Measurements from ENCODE around the gene FOCAD.

DNA sequence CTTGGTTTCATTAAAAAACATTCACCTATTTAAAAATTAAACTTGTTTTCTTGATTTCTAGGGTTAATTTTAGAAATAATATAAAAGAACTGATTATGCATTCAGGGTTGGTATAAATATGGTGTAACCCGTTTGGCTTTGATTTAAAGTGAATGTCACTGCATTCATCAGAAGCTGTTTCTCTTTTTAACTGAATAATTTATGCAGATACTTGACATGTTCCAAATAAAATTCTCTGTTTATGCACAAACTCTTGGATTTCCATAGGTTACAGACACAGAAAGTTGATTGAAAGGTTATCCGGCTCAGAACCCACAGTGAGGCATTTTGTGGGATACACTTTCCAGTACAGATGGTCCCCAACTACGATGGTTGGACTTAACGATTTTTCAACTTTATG is 186.1 kb downstream of the FOCAD start:
- TF ChIP-seq, protein P1, sequence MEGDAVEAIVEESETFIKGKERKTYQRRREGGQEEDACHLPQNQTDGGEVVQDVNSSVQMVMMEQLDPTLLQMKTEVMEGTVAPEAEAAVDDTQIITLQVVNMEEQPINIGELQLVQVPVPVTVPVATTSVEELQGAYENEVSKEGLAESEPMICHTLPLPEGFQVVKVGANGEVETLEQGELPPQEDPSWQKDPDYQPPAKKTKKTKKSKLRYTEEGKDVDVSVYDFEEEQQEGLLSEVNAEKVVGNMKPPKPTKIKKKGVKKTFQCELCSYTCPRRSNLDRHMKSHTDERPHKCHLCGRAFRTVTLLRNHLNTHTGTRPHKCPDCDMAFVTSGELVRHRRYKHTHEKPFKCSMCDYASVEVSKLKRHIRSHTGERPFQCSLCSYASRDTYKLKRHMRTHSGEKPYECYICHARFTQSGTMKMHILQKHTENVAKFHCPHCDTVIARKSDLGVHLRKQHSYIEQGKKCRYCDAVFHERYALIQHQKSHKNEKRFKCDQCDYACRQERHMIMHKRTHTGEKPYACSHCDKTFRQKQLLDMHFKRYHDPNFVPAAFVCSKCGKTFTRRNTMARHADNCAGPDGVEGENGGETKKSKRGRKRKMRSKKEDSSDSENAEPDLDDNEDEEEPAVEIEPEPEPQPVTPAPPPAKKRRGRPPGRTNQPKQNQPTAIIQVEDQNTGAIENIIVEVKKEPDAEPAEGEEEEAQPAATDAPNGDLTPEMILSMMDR (IDR thresholded peaks at IDR 0.05; ENCODE audit: low read length): no peak
- TF ChIP-seq EZH2 (optimal IDR thresholded peaks at IDR 0.05; ENCODE audit: low read depth, low read length): no peak
- no peak for TF ChIP-seq EZH2phosphoT487 (IDR thresholded peaks at IDR 0.05; ENCODE audit: low read length)
